H1 (cell line): ENCODE measurements around the gene SGSM1. TPM values are rescaled to one million over a fixed set of nuclear protein-coding genes. Genes with fewer than 3 reads are reported as not detected.

Experiments used
- CTCF ChIA-PET: fragments of 300-600 bp; sonication (Branson Sonifier 250); formaldehyde crosslinking; loops from one replicate; lab custom pipeline; 2021; ENCODE audit not compliant: partially characterized antibody; lab: Charles Lee
- POLR2A ChIA-PET: fragments of 300-600 bp; sonication (Branson Sonifier 250); formaldehyde crosslinking; loops from one replicate; lab custom pipeline; 2021; ENCODE audit warnings: inconsistent platforms; ENCODE audit not compliant: partially characterized antibody; lab: Charles Lee
- DNase-seq, 2 experiments: peaks; one replicate each; pipeline versions ENCODE4 v3.0.0 to v3.0.0-alpha.2; 2010 to 2022; ENCODE audit warnings: low spot score in 2 of 2, low read depth in 1 of 2, mixed read lengths in 1 of 2
- FAIRE-seq: peaks from 2 replicates; lab custom pipeline; 2011; peaks lifted over from hg19 to GRCh38; lab: Jason Lieb, UNC
- H2AFZ ChIP-seq: 2 replicates; pipeline ENCODE4 v1.8.1; 2012; ENCODE audit warnings: low read length, inconsistent platforms
- H2AK5ac ChIP-seq: 2 replicates; pipeline ENCODE4 v1.6.1; 2013; ENCODE audit warnings: low read depth, low read length
- H2BK120ac ChIP-seq: replicated peaks from 2 replicates; pipeline ENCODE3; 2013; ENCODE audit warnings: low read depth, low read length, inconsistent platforms
- H2BK12ac ChIP-seq: 2 replicates; pipeline ENCODE4 v1.6.1; 2013; ENCODE audit warnings: low read depth, low read length
- H2BK15ac ChIP-seq: 2 replicates; pipeline ENCODE4 v1.6.1; 2013; ENCODE audit warnings: low read length
- H2BK20ac ChIP-seq: 2 replicates; pipeline ENCODE4 v1.6.1; 2013; ENCODE audit warnings: low read length
- H2BK5ac ChIP-seq: 2 replicates; pipeline ENCODE4 v1.6.1; 2013; ENCODE audit warnings: low read depth, low read length
- H3K14ac ChIP-seq: 2 replicates; pipeline ENCODE4 v1.6.1; 2013; ENCODE audit warnings: inconsistent platforms; ENCODE audit not compliant: insufficient read length
- H3K18ac ChIP-seq: 2 replicates; pipeline ENCODE4 v1.6.1; 2013; ENCODE audit warnings: low read length; ENCODE audit errors: extremely low read depth
- H3K23ac ChIP-seq: 2 replicates; pipeline ENCODE4 v1.6.1; 2013; ENCODE audit warnings: inconsistent platforms; ENCODE audit not compliant: insufficient read length
- H3K23me2 ChIP-seq: 2 replicates; pipeline ENCODE4 v1.6.1; 2013; ENCODE audit warnings: low read depth, low read length
- H3K27ac ChIP-seq: 2 replicates; pipeline ENCODE4 v1.6.1; 2011; ENCODE audit warnings: low read depth, low read length, inconsistent platforms
- H3K27me3 ChIP-seq, 4 experiments: replicated peaks in 1 of 4; 1 replicate in 1 of 4; 2 replicates in 3 of 4; pipeline versions ENCODE4 v1.6.1 to v1.8.1; 2011 to 2013; ENCODE audit warnings: low read length in 3 of 4, mild to moderate bottlenecking in 3 of 4, inconsistent platforms in 2 of 4, mixed read lengths in 2 of 4, moderate library complexity in 1 of 4; ENCODE audit not compliant: control insufficient read depth in 3 of 4, insufficient read depth in 3 of 4; ENCODE audit errors: extremely low read depth in 1 of 4
- H3K36me3 ChIP-seq, 4 experiments: 2 replicates each; pipeline versions ENCODE4 v1.6.1 to v1.8.1; 2011 to 2013; ENCODE audit warnings: mild to moderate bottlenecking in 4 of 4, low read length in 3 of 4, moderate library complexity in 2 of 4, control low read depth in 1 of 4, inconsistent platforms in 1 of 4; ENCODE audit not compliant: insufficient read depth in 4 of 4, control insufficient read depth in 2 of 4
- H3K4ac ChIP-seq: replicated peaks from 2 replicates; pipeline ENCODE3; 2013; ENCODE audit warnings: low read length, low read depth, mixed read lengths, inconsistent platforms; ENCODE audit not compliant: insufficient read length
- H3K4me1 ChIP-seq, 4 experiments: replicated peaks in 1 of 4; 1 replicate in 1 of 4; 2 replicates in 3 of 4; pipeline versions ENCODE4 v1.6.1 to v1.8.1; 2011 to 2013; ENCODE audit warnings: low read length in 3 of 4, inconsistent platforms in 2 of 4, mixed read lengths in 1 of 4; ENCODE audit not compliant: insufficient read depth in 4 of 4, control insufficient read depth in 3 of 4
- H3K4me2 ChIP-seq, 2 experiments: 2 replicates each; pipeline versions ENCODE4 v1.6.1 to v1.8.1; 2011 to 2013; ENCODE audit warnings: low read depth in 2 of 2, low read length in 2 of 2, control low read depth in 1 of 2, inconsistent platforms in 1 of 2, mild to moderate bottlenecking in 1 of 2; ENCODE audit not compliant: insufficient read depth in 1 of 2
- H3K4me3 ChIP-seq, 4 experiments: fragments of 200-600, 300-600 bp in 1 of 4; sonication (generic), shearing (Covaris generic), sonication (Bioruptor Twin) in 1 of 4; 2 replicates each; pipeline versions ENCODE4 v1.5.1 to v1.8.1; 2011 to 2016; ENCODE audit warnings: low read length in 4 of 4, low read depth in 3 of 4, control low read depth in 2 of 4, inconsistent platforms in 2 of 4, mild to moderate bottlenecking in 2 of 4, mixed read lengths in 1 of 4, moderate library complexity in 1 of 4; ENCODE audit not compliant: insufficient read depth in 2 of 4; ENCODE audit errors: extremely low read depth in 1 of 4
- H3K56ac ChIP-seq: replicated peaks from 2 replicates; pipeline ENCODE3; 2013; ENCODE audit warnings: low read depth, mild to moderate bottlenecking, mixed read lengths, low read length, inconsistent platforms; ENCODE audit not compliant: insufficient read length
- H3K79me1 ChIP-seq: 2 replicates; pipeline ENCODE4 v1.6.1; 2013; ENCODE audit warnings: low read depth, low read length, control low read depth
- H3K79me2 ChIP-seq, 2 experiments: 2 replicates each; pipeline versions ENCODE4 v1.6.1 to v1.8.1; 2012 to 2013; ENCODE audit warnings: low read length in 2 of 2, mild to moderate bottlenecking in 2 of 2, inconsistent platforms in 1 of 2; ENCODE audit not compliant: insufficient read depth in 2 of 2, control insufficient read depth in 1 of 2
- H3K9ac ChIP-seq, 4 experiments: replicated peaks in 1 of 4; 1 replicate in 1 of 4; 2 replicates in 3 of 4; pipeline versions ENCODE4 v1.6.1 to v1.8.1; 2011 to 2013; ENCODE audit warnings: low read depth in 3 of 4, low read length in 3 of 4, control low read depth in 2 of 4, mild to moderate bottlenecking in 2 of 4, moderate library complexity in 2 of 4, inconsistent platforms in 1 of 4; ENCODE audit errors: extremely low read depth in 1 of 4
- H3K9me3 ChIP-seq, 2 experiments: 2 replicates each; pipeline versions ENCODE4 v1.6.1 to v1.8.1; 2012 to 2013; ENCODE audit warnings: mild to moderate bottlenecking in 2 of 2, moderate library complexity in 2 of 2, control low read depth in 1 of 2, inconsistent platforms in 1 of 2, low read depth in 1 of 2, low read length in 1 of 2, mixed read lengths in 1 of 2; ENCODE audit not compliant: insufficient read depth in 2 of 2
- H4K20me1 ChIP-seq, 2 experiments: replicated peaks in 1 of 2; 2 replicates each; pipeline versions ENCODE3 to v1.8.1; 2011 to 2013; ENCODE audit warnings: inconsistent platforms in 2 of 2, low read length in 2 of 2, mild to moderate bottlenecking in 1 of 2; ENCODE audit not compliant: insufficient read depth in 2 of 2, control insufficient read depth in 1 of 2
- H4K5ac ChIP-seq: 2 replicates; pipeline ENCODE4 v1.6.1; 2013; ENCODE audit warnings: low read length, low read depth, mixed read lengths, inconsistent platforms; ENCODE audit not compliant: insufficient read length
- H4K8ac ChIP-seq: 2 replicates; pipeline ENCODE4 v1.8.0; 2013; ENCODE audit warnings: mild to moderate bottlenecking, moderate library complexity, low read length, inconsistent platforms; ENCODE audit not compliant: insufficient read depth; ENCODE audit errors: extremely low read depth
- H4K91ac ChIP-seq: replicated peaks from 2 replicates; pipeline ENCODE3; 2013; ENCODE audit warnings: low read length, mixed read lengths, inconsistent platforms; ENCODE audit not compliant: insufficient read length
- ASH2L ChIP-seq: fragments of 200-600, 300-600 bp; sonication (generic); IDR thresholded peaks from one replicate; pipeline ENCODE4 v1.7.1; 2017; ENCODE audit warnings: low read length
- CBX8 ChIP-seq: fragments of 300-800, 300-1000 bp; sonication (generic); IDR thresholded peaks from 2 replicates; pipeline ENCODE4 v1.7.1; 2016; ENCODE audit warnings: low read depth, low read length, borderline replicate concordance
- EZH2 ChIP-seq: fragments of 200-600 bp; sonication (generic); IDR thresholded peaks from 2 replicates; pipeline ENCODE4 v1.7.1; 2012; ENCODE audit warnings: low read depth, mild to moderate bottlenecking, moderate library complexity, low read length, inconsistent platforms; ENCODE audit not compliant: severe bottlenecking
- GTF2F1 ChIP-seq: IDR thresholded peaks from 2 replicates; pipeline ENCODE4 v1.6.1; 2012; ENCODE audit warnings: low read depth, low read length, improper control_type of control experiment, borderline replicate concordance
- RBBP5 ChIP-seq: IDR thresholded peaks from 2 replicates; pipeline ENCODE4 v1.7.1; 2012; ENCODE audit warnings: low read depth, mild to moderate bottlenecking, inconsistent platforms, low read length, moderate library complexity, borderline replicate concordance
- RNF2 ChIP-seq: fragments of 200-900, 300-1000 bp; sonication (generic); IDR thresholded peaks from 2 replicates; pipeline ENCODE4 v1.7.1; 2016; ENCODE audit warnings: borderline replicate concordance, low read depth, mild to moderate bottlenecking, antibody characterized with exemption, low read length; ENCODE audit not compliant: poor library complexity, severe bottlenecking; ENCODE audit errors: missing control alignments
- SIN3A ChIP-seq, 2 experiments: IDR thresholded peaks in 1 of 2; conservative IDR thresholded peaks in 1 of 2; 2 replicates each; pipeline ENCODE4 v1.6.1; 2011 to 2012; ENCODE audit warnings: low read length in 2 of 2, improper control_type of control experiment in 1 of 2, low read depth in 1 of 2, mild to moderate bottlenecking in 1 of 2
- SUZ12 ChIP-seq: fragments of 200-600 bp; sonication (generic); IDR thresholded peaks from 2 replicates; pipeline ENCODE4 v1.6.1; 2012; ENCODE audit warnings: mild to moderate bottlenecking, inconsistent platforms, low read length, moderate library complexity, mixed read lengths
- TAF7 ChIP-seq: optimal IDR thresholded peaks from 2 replicates; pipeline ENCODE3; 2011; ENCODE audit warnings: low read depth, mild to moderate bottlenecking, inconsistent platforms, low read length, moderate library complexity, borderline replicate concordance
- TCF12 ChIP-seq: IDR thresholded peaks from 2 replicates; pipeline ENCODE4 v1.6.1; 2011; ENCODE audit warnings: low read depth, mild to moderate bottlenecking, low read length
- WGBS, 2 experiments: shearing (Covaris generic) in 1 of 2; methylation state at CpG; one replicate each; pipeline versions ENCODE4 v1.1.6 to v1.1.7; 2013 to 2015; ENCODE audit warnings: low lambda C conversion rate in 2 of 2, mixed read lengths in 2 of 2, inconsistent platforms in 1 of 2, low coverage in 1 of 2, missing lambda C conversion rate in 1 of 2; ENCODE audit not compliant: insufficient replicate concordance in 2 of 2, insufficient coverage in 1 of 2, insufficient read length in 1 of 2; ENCODE audit errors: extremely low coverage in 1 of 2, missing lambda C conversion rate in 1 of 2; 5-methylcytosine and 5-hydroxymethylcytosine counted together
- polyA plus RNA-seq, 7 experiments: library from polyadenylated mRNA; depleted of rRNA in 3 of 7; stranded (reverse) in 5 of 7; unstranded in 2 of 7; fragments of >200 nt in 5 of 7; fragments of 200-250 nt in 2 of 7; gene quantifications; 1 replicate in 5 of 7; 2 replicates in 1 of 7; 4 replicates in 1 of 7; pipeline versions ENCODE4 v1.2.1 to v1.2.3, GENCODE V29; 2011 to 2013; ENCODE audit warnings: missing spikeins in 2 of 7, mixed read lengths in 2 of 7
- total RNA-seq: library from RNA; stranded (reverse); fragmentation: NEBNext Ultra II Directional; extraction: Animal tissue kit (Norgen Biotek cat#: 25700); gene quantifications from 2 replicates; pipeline ENCODE4 v1.2.1, GENCODE V29; 2021
- TF ChIP-seq, protein P1 (sequence below), 3 experiments: IDR thresholded peaks; 1 replicate in 2 of 3; 2 replicates in 1 of 3; pipeline versions ENCODE4 v1.5.1 to v1.6.1; 2011; ENCODE audit warnings: low read length in 3 of 3, mild to moderate bottlenecking in 3 of 3, inconsistent platforms in 2 of 3, low read depth in 1 of 3, moderate library complexity in 1 of 3; ENCODE audit not compliant: insufficient read depth in 1 of 3; ENCODE audit errors: control extremely low read depth in 1 of 3

The SGSM1 gene
- total and polyA plus RNA-seq, 2 of the 8 experiments (the other 6 are each of a cell fraction or from before 2014, with no cell fraction given) = 2.8 to 5.2 TPM

DNA sequence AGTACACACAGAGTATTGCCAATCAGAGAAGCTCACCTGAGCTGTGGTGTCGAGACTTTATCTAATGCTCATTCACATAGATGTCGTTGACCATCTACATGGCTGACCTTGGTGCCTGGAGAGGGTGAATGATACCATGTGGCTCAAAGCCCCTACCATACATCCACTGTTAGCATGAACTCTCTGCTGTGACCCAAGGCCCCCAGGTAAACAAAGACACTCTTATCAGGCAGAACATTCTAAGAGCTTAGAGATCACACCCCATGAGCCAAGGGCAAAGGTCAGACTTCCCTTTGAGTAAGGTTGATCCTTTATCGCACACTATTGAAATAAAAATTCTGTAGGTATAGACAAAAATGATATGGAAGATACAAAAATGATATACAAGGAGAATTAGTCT lies 16.5 kb upstream of the SGSM1 start:
- DNase-seq (no peak), FAIRE-seq (no peak)
- no peaks in the 10 kb centered on the region for H3K79me2 ChIP-seq
- 95% methylated on average over 3 of the region's 3 CpGs; no CpG with 5 or more reads in 1 of the 2 experiments for WGBS, 2 experiments
- no peak overlapping the region for H2BK5ac ChIP-seq
- no peaks in the 10 kb centered on the region for H3K23me2 ChIP-seq
- H2AFZ ChIP-seq = no peak overlapping the region
- no peak overlapping the region for H3K18ac ChIP-seq
- H4K91ac ChIP-seq = no peak overlapping the region
- H2BK15ac ChIP-seq = no peak overlapping the region
- no peaks in the 10 kb centered on the region for H3K27me3 ChIP-seq
- H3K4me3 ChIP-seq = no peak overlapping the region
- H3K56ac ChIP-seq = no peak overlapping the region
- no peak overlapping the region for H2BK12ac ChIP-seq
- no peak overlapping the region for H2BK20ac ChIP-seq
- no peak overlapping the region for H3K9ac ChIP-seq
- no peaks in the 10 kb centered on the region for H3K9me3 ChIP-seq
- CTCF ChIA-PET = interaction anchor here (1.2 to 2.1 kb wide), 8 partner anchors 13 to 148 kb away, joined by 3 to 10 read pairs (median 4); no protein-coding TSS in a partner anchor
- H4K8ac ChIP-seq = no peak overlapping the region
- no peak overlapping the region for H3K14ac ChIP-seq
- no peak overlapping the region for H3K4me2 ChIP-seq
- H3K23ac ChIP-seq = no peak overlapping the region
- H3K4me1 ChIP-seq = no peaks in the 10 kb centered on the region
- no peak overlapping the region for H3K4ac ChIP-seq
- POLR2A ChIA-PET = no interaction called here
- H3K36me3 ChIP-seq = no peaks in the 10 kb centered on the region
- H3K27ac ChIP-seq = no peak overlapping the region
- H4K5ac ChIP-seq = no peak overlapping the region
- no peaks in the 10 kb centered on the region for H4K20me1 ChIP-seq
- no peaks in the 10 kb centered on the region for H3K79me1 ChIP-seq
- no peak overlapping the region for H2AK5ac ChIP-seq
- no peak overlapping the region for H2BK120ac ChIP-seq
- TF ChIP-seq, protein P1, sequence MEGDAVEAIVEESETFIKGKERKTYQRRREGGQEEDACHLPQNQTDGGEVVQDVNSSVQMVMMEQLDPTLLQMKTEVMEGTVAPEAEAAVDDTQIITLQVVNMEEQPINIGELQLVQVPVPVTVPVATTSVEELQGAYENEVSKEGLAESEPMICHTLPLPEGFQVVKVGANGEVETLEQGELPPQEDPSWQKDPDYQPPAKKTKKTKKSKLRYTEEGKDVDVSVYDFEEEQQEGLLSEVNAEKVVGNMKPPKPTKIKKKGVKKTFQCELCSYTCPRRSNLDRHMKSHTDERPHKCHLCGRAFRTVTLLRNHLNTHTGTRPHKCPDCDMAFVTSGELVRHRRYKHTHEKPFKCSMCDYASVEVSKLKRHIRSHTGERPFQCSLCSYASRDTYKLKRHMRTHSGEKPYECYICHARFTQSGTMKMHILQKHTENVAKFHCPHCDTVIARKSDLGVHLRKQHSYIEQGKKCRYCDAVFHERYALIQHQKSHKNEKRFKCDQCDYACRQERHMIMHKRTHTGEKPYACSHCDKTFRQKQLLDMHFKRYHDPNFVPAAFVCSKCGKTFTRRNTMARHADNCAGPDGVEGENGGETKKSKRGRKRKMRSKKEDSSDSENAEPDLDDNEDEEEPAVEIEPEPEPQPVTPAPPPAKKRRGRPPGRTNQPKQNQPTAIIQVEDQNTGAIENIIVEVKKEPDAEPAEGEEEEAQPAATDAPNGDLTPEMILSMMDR (IDR thresholded peaks at IDR 0.05; ENCODE audit: control extremely low read depth in 1 of 3, insufficient read depth in 1 of 3, low read depth in 1 of 3, low read length in 3 of 3) = no peak
- TF ChIP-seq TCF12 (no peak), SIN3A (conservative IDR thresholded peaks at IDR 0.05 in 1 of 2, IDR thresholded peaks at IDR 0.05 in 1 of 2; ENCODE audit: low read depth in 1 of 2, low read length in 2 of 2) (no peak), RNF2 (no peak), CBX8 (no peak), TAF7 (no peak), EZH2 (no peak), GTF2F1 (no peak), ASH2L (no peak), RBBP5 (no peak), SUZ12 (no peak)
